Measurements from ENCODE around the gene VPS35. TPM values are rescaled to one million over a fixed set of nuclear protein-coding genes. Genes with fewer than 3 reads are reported as not detected.
"Not testable (repeated sequence)": the region's sequence is repeated elsewhere in the genome, so short reads cannot be mapped to it uniquely, and the experiment has no call there.

The VPS35 gene
- total RNA-seq, 2 donors from 2014 or later, result 85.9 to 98.2 TPM

GRCh38 chr16:46690281-46691178 is 1.6 kb upstream of the VPS35 start:
- ATAC-seq (no peak), DNase-seq (ENCODE audit: low spot score in 2 of 2) (no peak)
- Mint-ChIP-seq H3K36me3 (peaks cover 26 to 29% of the 10 kb centered on the region in 2 donors), H3K9me3 (no peaks in the 10 kb centered on the region), H3K27ac (no peak overlapping the region)

- no peak within 1 kb of the TSS for H3K27ac Mint-ChIP-seq
- no peaks in the 10 kb centered on the region for H3K9me3 Mint-ChIP-seq
- peak; percentile 93 to 97 for DNase-seq (ENCODE audit: low spot score in 2 of 2)
- peaks cover 17 to 20% of the 10 kb centered on the region in 2 donors for H3K36me3 Mint-ChIP-seq
- peak; percentile 84 to 87 for ATAC-seq
Observed at GRCh38 chr16:46689365-46690280, 645 bp upstream of the VPS35 start, which contains the start of gene ORC6. Gene ORC6 (plus strand): TSS chr16:46689659. CDS start chr16:46689706, 47 bp downstream.

GRCh38 chr16:46688101-46688653 is 801 bp downstream of the VPS35 start:
- DNase-seq (ENCODE audit: low spot score in 2 of 2) (no peak), ATAC-seq (no peak)
- H3K36me3 Mint-ChIP-seq, result peaks cover 17 to 18% of the 10 kb centered on the region in 2 donors
- H3K9me3 Mint-ChIP-seq, result no peaks in the 10 kb centered on the region
- no peak overlapping the region for H3K27ac Mint-ChIP-seq

GRCh38 chr16:46687486-46687885 is 1.5 kb downstream of the VPS35 start:
- Mint-ChIP-seq H3K9me3 (no peaks in the 10 kb centered on the region), H3K36me3 (peaks cover 15 to 16% of the 10 kb centered on the region in 2 donors), H3K27ac (no peak overlapping the region)
- ATAC-seq (no peak), DNase-seq (ENCODE audit: low spot score in 2 of 2) (no peak)

- ATAC-seq, result no peak
Observed at GRCh38 chr16:46686815-46687473, 2.0 kb downstream of the VPS35 start.

GRCh38 chr16:46681867-46682266 is 7.1 kb downstream of the VPS35 start:
- not testable (repeated sequence) for H3K27ac Mint-ChIP-seq; H3K9me3 Mint-ChIP-seq; ATAC-seq; H3K36me3 Mint-ChIP-seq; DNase-seq (ENCODE audit: low spot score in 2 of 2)

More at GRCh38 chr16:46686815-46687473, 2.0 kb downstream of the VPS35 start:
- Mint-ChIP-seq H3K27ac (no peak overlapping the region), H3K36me3 (peaks cover 11 to 15% of the 10 kb centered on the region in 2 donors), H3K9me3 (no peaks in the 10 kb centered on the region)
- no peak for DNase-seq (ENCODE audit: low spot score in 2 of 2)

GRCh38 chr16:46677943-46678342 is 11.0 kb downstream of the VPS35 start:
- H3K9me3 Mint-ChIP-seq; DNase-seq (ENCODE audit: low spot score in 2 of 2); ATAC-seq: not testable (repeated sequence)
- Mint-ChIP-seq H3K27ac (peak overlapping the region in 1 of 2 donors; percentile 26), H3K36me3 (peaks cover 0 to 12% of the 10 kb centered on the region in 2 donors)

- ATAC-seq, result peak; percentile 91 to 96
- DNase-seq (ENCODE audit: low spot score in 2 of 2), result peak in 1 of 2 donors; percentile 26
- no peaks in the 10 kb centered on the region for H3K9me3 Mint-ChIP-seq
- no peak overlapping the region for H3K27ac Mint-ChIP-seq
- peaks cover 6 to 7% of the 10 kb centered on the region in 2 donors for H3K36me3 Mint-ChIP-seq
Observed at GRCh38 chr16:46673320-46674013, 15.5 kb downstream of the VPS35 start.

- Mint-ChIP-seq H3K9me3 (no peaks in the 10 kb centered on the region), H3K36me3 (peaks cover 5 to 7% of the 10 kb centered on the region in 2 donors), H3K27ac (no peak overlapping the region)
- ATAC-seq, result no peak
- no peak for DNase-seq (ENCODE audit: low spot score in 2 of 2)
Observed at GRCh38 chr16:46662123-46662522, 26.9 kb downstream of the VPS35 start.

GRCh38 chr16:46658925-46659324 is 30.1 kb downstream of the VPS35 start:
- H3K27ac Mint-ChIP-seq, result peak overlapping the region in 1 of 2 donors; percentile 84
- ATAC-seq (peak; percentile 87), DNase-seq (ENCODE audit: low spot score in 2 of 2) (no peak)
- H3K36me3 Mint-ChIP-seq, result peaks cover 7 to 10% of the 10 kb centered on the region in 2 donors
- no peaks in the 10 kb centered on the region for H3K9me3 Mint-ChIP-seq

- H3K27ac Mint-ChIP-seq, result no peak overlapping the region
- DNase-seq (ENCODE audit: low spot score in 2 of 2) (no peak), ATAC-seq (no peak)
- H3K9me3 Mint-ChIP-seq, result no peaks in the 10 kb centered on the region
- peaks cover 0 to 4% of the 10 kb centered on the region in 2 donors for H3K36me3 Mint-ChIP-seq
Observed at GRCh38 chr16:46651305-46651704, 37.7 kb downstream of the VPS35 start.

GRCh38 chr16:46650254-46650623 is 38.7 kb downstream of the VPS35 start:
- H3K9me3 Mint-ChIP-seq, result no peaks in the 10 kb centered on the region
- DNase-seq (ENCODE audit: low spot score in 2 of 2) (no peak), ATAC-seq (no peak)
- H3K36me3 Mint-ChIP-seq, result no peaks in the 10 kb centered on the region
- no peak overlapping the region for H3K27ac Mint-ChIP-seq

- no peak for DNase-seq (ENCODE audit: low spot score in 2 of 2)
- no peak for ATAC-seq
- Mint-ChIP-seq H3K9me3 (peaks cover 0 to 5% of the 10 kb centered on the region in 2 donors), H3K27ac (no peak overlapping the region), H3K36me3 (no peaks in the 10 kb centered on the region)
Observed at GRCh38 chr16:46649588-46650253, 39.3 kb downstream of the VPS35 start.

GRCh38 chr16:46648656-46649055 is 40.3 kb downstream of the VPS35 start:
- Mint-ChIP-seq H3K9me3 (peaks cover 8% of the 10 kb centered on the region in 2 donors), H3K36me3 (peaks cover 4 to 8% of the 10 kb centered on the region in 2 donors), H3K27ac (no peak overlapping the region)
- ATAC-seq, result no peak
- no peak for DNase-seq (ENCODE audit: low spot score in 2 of 2)
